CD4-positive, alpha-beta T cell (primary cell): ENCODE results near the gene TAB3. TPM values are rescaled to one million over a fixed set of nuclear protein-coding genes. Genes with fewer than 3 reads are reported as not detected.

Experiments
- ATAC-seq: fragments of 200-7000 bp; cut with Tn5 transposase; one replicate; pipeline ENCODE4 v1.10.0; 2022; ENCODE audit warnings: mild to moderate bottlenecking; ENCODE audit not compliant: poor library complexity
- CTCF ChIA-PET: fragments of 350-600 bp; sonication (Branson Sonifier 250); formaldehyde crosslinking; loops from one replicate; lab custom pipeline; 2021; ENCODE audit warnings: antibody characterized with exemption, inconsistent platforms; lab: Charles Lee
- POLR2A ChIA-PET: fragments of 350-600 bp; sonication (Branson Sonifier 250); formaldehyde crosslinking; loops from one replicate; lab custom pipeline; 2021; ENCODE audit warnings: antibody characterized with exemption, inconsistent platforms; lab: Charles Lee
- DNase-seq, 14 experiments: peaks; one replicate each; pipeline ENCODE4 v3.0.0-alpha.2; 2013 to 2020; ENCODE audit warnings: mixed read lengths in 2 of 14
- H3K27ac ChIP-seq, 2 donors: one replicate each; pipeline versions ENCODE4 v1.5.1 to v1.7.0; 2013; ENCODE audit warnings: low read length in 2 of 2, low read depth in 1 of 2, mild to moderate bottlenecking in 1 of 2
- H3K27me3 ChIP-seq, 2 experiments: 1 replicate in 1 of 2; 2 replicates in 1 of 2; pipeline versions ENCODE4 v1.6.1 to v1.7.0; 2013; ENCODE audit warnings: low read length in 2 of 2, control low read depth in 1 of 2, mild to moderate bottlenecking in 1 of 2, moderate library complexity in 1 of 2; ENCODE audit not compliant: insufficient read depth in 2 of 2, control insufficient read depth in 1 of 2
- H3K36me3 ChIP-seq: one replicate; pipeline ENCODE4 v1.6.1; 2013; ENCODE audit warnings: low read length, control low read depth; ENCODE audit not compliant: insufficient read depth
- H3K4me1 ChIP-seq: one replicate; pipeline ENCODE4 v1.6.1; 2013; ENCODE audit warnings: low read length, control low read depth; ENCODE audit not compliant: insufficient read depth
- H3K4me3 ChIP-seq: one replicate; pipeline ENCODE4 v1.5.1; 2013; ENCODE audit warnings: mild to moderate bottlenecking, low read length, moderate library complexity
- H3K9me3 ChIP-seq, 2 experiments: 1 replicate in 1 of 2; 2 replicates in 1 of 2; pipeline versions ENCODE4 v1.6.1 to v1.7.0; 2013; ENCODE audit warnings: low read length in 2 of 2, mild to moderate bottlenecking in 2 of 2, control low read depth in 1 of 2, moderate library complexity in 1 of 2; ENCODE audit not compliant: control insufficient read depth in 1 of 2, insufficient read depth in 1 of 2
- H3K27ac Mint-ChIP-seq: one replicate; pipeline ENCODE4 v1.8.0; 2020; ENCODE audit warnings: mixed read lengths
- H3K27me3 Mint-ChIP-seq: one replicate; pipeline ENCODE4 v1.8.0; 2021; ENCODE audit warnings: mixed read lengths
- H3K36me3 Mint-ChIP-seq: one replicate; pipeline ENCODE4 v1.8.0; 2021; ENCODE audit warnings: low read depth, mixed read lengths
- H3K4me1 Mint-ChIP-seq: one replicate; pipeline ENCODE4 v1.8.0; 2021; ENCODE audit warnings: low read depth, mixed read lengths
- H3K4me3 Mint-ChIP-seq: one replicate; pipeline ENCODE4 v1.8.0; 2020; ENCODE audit warnings: mild to moderate bottlenecking, mixed read lengths
- H3K9me3 Mint-ChIP-seq: one replicate; pipeline ENCODE4 v1.8.0; 2020; ENCODE audit warnings: mixed read lengths
- CTCF ChIP-seq: fragments of 200-600 bp; IDR thresholded peaks from one replicate; pipeline ENCODE4 v1.8.0; 2022; ENCODE audit warnings: antibody characterized with exemption, mild to moderate bottlenecking
- intact Hi-C, 2 experiments: fragments of 100-400 bp; cut with DNase I in 1 of 2; cut with micrococcal nuclease in 1 of 2; formaldehyde crosslinking; loops; one replicate each; pipeline versions ENCODE4 v1.15.1 to v1.9.0; 2023 to 2025; cut with DNase I, micrococcal nuclease
- total RNA-seq, 174 experiments: library from RNA in 2 of 174; stranded (reverse) in 2 of 174; gene quantifications; one replicate each; pipeline ENCODE4 v1.2.3 and lab custom pipeline; 2021 to 2026

The TAB3 gene
- total RNA-seq, 2 experiments from 2014 or later, result 24.7 to 25.6 TPM

- no peaks in the 10 kb centered on the region for H3K27me3 ChIP-seq
- DNase-seq (no peak), ATAC-seq (no peak)
- Mint-ChIP-seq H3K27ac (no peak overlapping the region), H3K9me3 (no peaks in the 10 kb centered on the region), H3K36me3 (no peaks in the 10 kb centered on the region), H3K4me3 (no peak overlapping the region), H3K27me3 (no peaks in the 10 kb centered on the region), H3K4me1 (no peaks in the 10 kb centered on the region)
- no peak overlapping the region for H3K4me3 ChIP-seq
- H3K4me1 ChIP-seq, result no peaks in the 10 kb centered on the region
- TF ChIP-seq CTCF, result no peak
- CTCF ChIA-PET, result no interaction called here
- H3K36me3 ChIP-seq, result no peaks in the 10 kb centered on the region
- POLR2A ChIA-PET, result no interaction called here
- intact Hi-C loops, result no loop called here
- H3K27ac ChIP-seq, result no peak overlapping the region
- peaks cover 0 to 21% of the 10 kb centered on the region in 2 experiments for H3K9me3 ChIP-seq
Measured at GRCh38 chrX:30793075-30793766, 95.8 kb downstream of the TAB3 start.

GRCh38 chrX:30791296-30792278 lies 97.5 kb downstream of the TAB3 start:
- no peaks in the 10 kb centered on the region for H3K36me3 Mint-ChIP-seq
- Histone ChIP-seq H3K27ac (no peak overlapping the region), H3K27me3 (no peaks in the 10 kb centered on the region), H3K36me3 (no peaks in the 10 kb centered on the region), H3K9me3 (peaks cover 0 to 21% of the 10 kb centered on the region in 2 experiments), H3K4me1 (no peaks in the 10 kb centered on the region), H3K4me3 (no peak overlapping the region)
- no peaks in the 10 kb centered on the region for H3K4me1 Mint-ChIP-seq
- no peak for TF ChIP-seq CTCF
- no peaks in the 10 kb centered on the region for H3K27me3 Mint-ChIP-seq
- POLR2A ChIA-PET, result no interaction called here
- H3K27ac Mint-ChIP-seq, result no peak overlapping the region
- intact Hi-C loops, result no loop called here
- CTCF ChIA-PET, result no interaction called here
- H3K4me3 Mint-ChIP-seq, result no peak overlapping the region
- ATAC-seq (no peak), DNase-seq (no peak)
- H3K9me3 Mint-ChIP-seq, result no peaks in the 10 kb centered on the region

- no peak for ATAC-seq
- no peak overlapping the region for H3K4me3 ChIP-seq
- peaks cover 0 to 3% of the 10 kb centered on the region in 2 experiments for H3K9me3 ChIP-seq
- DNase-seq, result no peak
- no peaks in the 10 kb centered on the region for H3K4me1 Mint-ChIP-seq
- no peaks in the 10 kb centered on the region for H3K4me1 ChIP-seq
- H3K27ac Mint-ChIP-seq, result no peak overlapping the region
- intact Hi-C loops, result no loop called here
- H3K4me3 Mint-ChIP-seq, result no peak overlapping the region
- TF ChIP-seq CTCF, result no peak
- no peaks in the 10 kb centered on the region for H3K36me3 ChIP-seq
- ChIA-PET CTCF (no interaction called here), POLR2A (no interaction called here)
- no peaks in the 10 kb centered on the region for H3K27me3 Mint-ChIP-seq
- no peak overlapping the region for H3K27ac ChIP-seq
- no peaks in the 10 kb centered on the region for H3K9me3 Mint-ChIP-seq
- no peaks in the 10 kb centered on the region for H3K36me3 Mint-ChIP-seq
- no peaks in the 10 kb centered on the region for H3K27me3 ChIP-seq
Measured at GRCh38 chrX:30787012-30787411, 102.0 kb downstream of the TAB3 start.
